Right ventricle myocardium superior (tissue), 1 donor: ENCODE measurements around the gene RHBDD2. TPM values are rescaled to one million over a fixed set of nuclear protein-coding genes. Genes with fewer than 3 reads are reported as not detected.
"Not testable (repeated sequence)": the region's sequence is repeated elsewhere in the genome, so short reads cannot be mapped to it uniquely, and the experiment has no call there.

Experiments
- ATAC-seq: fragments of 200-7000 bp; cut with Tn5 transposase; one replicate; pipeline ENCODE4 v1.9.1; 2020; ENCODE audit warnings: mild to moderate bottlenecking; ENCODE audit not compliant: poor library complexity
- DNase-seq: peaks from one replicate; pipeline ENCODE4 v3.0.0-alpha.2; 2020
- intact Hi-C: fragments of 100-400 bp; cut with DNase I; formaldehyde crosslinking; loops from one replicate; pipeline ENCODE4 v1.11.2; 2022
- long read RNA-seq: library from polyadenylated mRNA; unstranded; transcript quantifications from one replicate; pipeline ENCODE4 v2.0.0, GENCODE V29; 2021
- total RNA-seq: library from RNA; stranded (reverse); fragmentation: NEBNext Ultra II Directional; extraction: Animal tissue kit (Norgen Biotek cat#: 25700); gene quantifications from one replicate; pipeline ENCODE4 v1.2.1, GENCODE V29; 2021
- donor health status: DM: no; HTN: yes; CAD: no; lungs with severe emphysema.

The RHBDD2 gene
- total RNA-seq = 16.3 TPM
- long read RNA-seq, transcript RHBDD2-202 (5 exons, 1,878 nt) = minor isoform, 14 of 78 reads
- long read RNA-seq, transcript RHBDD2-201 (4 exons, 1,802 nt) = major isoform, 56 of 78 reads
- long read RNA-seq, partial matches to known transcripts = 3 of 78 reads
- long read RNA-seq, other reads (novel, unspliced or antisense) = 4 of 78 reads

DNA sequence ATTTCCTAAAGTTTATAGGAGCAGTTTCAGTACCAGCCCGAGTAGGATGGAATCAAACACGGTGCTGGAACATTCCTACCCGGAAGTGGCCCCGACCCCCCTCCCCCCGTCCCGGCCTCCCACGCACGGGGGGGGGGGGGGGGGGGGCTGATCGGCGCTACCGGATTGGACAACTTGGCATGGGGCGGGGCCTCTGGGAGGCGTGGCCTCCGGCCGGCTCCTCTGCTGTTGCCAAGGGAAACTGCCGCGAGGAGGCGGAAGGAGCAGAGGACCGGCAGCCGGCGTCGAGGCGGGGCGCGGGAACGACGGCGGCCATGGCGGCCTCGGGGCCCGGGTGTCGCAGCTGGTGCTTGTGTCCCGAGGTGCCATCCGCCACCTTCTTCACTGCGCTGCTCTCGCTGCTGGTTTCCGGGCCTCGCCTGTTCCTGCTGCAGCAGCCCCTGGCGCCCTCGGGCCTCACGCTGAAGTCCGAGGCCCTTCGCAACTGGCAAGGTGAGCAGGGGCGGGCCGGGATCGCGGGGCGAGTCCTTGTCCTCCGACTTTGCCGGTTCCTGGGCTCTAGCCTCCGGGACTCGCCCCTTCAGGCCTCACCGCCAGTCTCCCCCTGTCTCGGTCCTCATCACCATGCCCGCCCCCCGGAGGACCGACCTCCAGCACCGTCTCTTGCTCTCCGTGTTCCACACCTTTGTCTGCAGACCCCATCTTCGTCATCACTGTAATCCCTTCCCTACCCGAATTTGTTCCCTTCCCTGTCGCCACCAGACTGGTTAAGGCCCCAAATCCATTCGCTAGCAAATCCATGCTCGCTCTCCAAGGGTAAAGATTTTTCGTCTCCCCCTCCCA, at the start of gene RHBDD2:
RHBDD2 (plus strand) TSS at position 266 of the 843 bp plus-strand sequence; CDS start at position 315, 49 bp downstream.
- ATAC-seq (peak; percentile 99), DNase-seq (peak; percentile 96)
- intact Hi-C loops = loop anchor here (5.0 kb wide), 1 partner anchor 33 kb away; no protein-coding TSS in a partner anchor

DNA sequence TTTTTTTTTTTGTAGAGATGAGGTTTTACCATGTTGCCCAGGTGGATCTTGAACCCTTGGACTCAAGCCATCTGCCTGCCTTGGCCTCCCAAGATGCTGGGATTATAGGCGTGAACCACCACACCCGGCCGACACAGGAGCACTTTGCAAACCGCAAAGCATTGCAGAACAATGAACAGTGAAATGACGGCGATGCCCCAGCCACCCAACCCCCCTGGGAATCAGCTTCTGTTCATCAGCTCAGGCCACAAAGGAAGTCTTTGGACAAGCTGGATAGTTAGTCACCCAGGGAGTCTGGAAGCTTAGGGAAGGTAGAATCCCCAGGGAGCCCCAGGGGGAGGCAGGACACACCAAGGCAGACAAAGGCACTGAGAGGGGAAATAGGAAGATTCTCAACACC, 49.2 kb upstream of the RHBDD2 start:
- ATAC-seq, DNase-seq, intact Hi-C loops: not testable (repeated sequence)

DNA sequence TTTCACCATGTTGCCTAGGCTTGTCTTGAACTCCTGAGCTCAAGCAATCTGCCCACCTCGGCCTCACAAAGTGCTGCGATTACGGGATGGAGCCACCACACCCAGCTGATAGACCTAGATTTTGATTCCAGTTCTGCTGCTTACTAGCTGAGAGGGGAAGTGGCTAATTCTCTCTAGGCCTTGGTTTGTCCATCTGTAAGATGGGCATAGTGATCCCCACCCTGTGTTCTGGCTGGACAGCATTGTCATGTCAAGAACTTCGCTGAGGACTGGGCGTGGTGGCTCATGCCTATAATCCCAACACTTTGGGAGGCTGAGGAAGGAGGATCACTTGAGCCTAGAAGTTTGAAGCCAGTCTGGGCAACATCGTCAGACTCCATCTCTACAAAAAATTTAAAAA, 47.9 kb upstream of the RHBDD2 start:
- intact Hi-C loops = no loop called here
- ATAC-seq (no peak), DNase-seq (no peak)

DNA sequence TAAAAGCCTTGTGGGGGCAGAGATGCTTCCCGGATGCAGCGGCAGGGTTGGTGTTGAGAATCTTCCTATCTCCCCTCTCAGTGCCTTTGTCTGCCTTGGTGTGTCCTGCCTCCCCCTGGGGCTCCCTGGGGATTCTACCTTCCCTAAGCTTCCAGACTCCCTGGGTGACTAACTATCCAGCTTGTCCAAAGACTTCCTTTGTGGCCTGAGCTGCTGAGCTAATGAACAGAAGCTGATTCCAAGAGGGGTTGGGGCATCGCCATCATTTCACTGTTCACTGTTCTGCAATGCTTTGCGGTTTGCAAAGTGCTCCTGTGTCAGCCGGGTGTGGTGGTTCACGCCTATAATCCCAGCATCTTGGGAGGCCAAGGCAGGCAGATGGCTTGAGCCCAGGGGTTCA, 45.2 kb upstream of the RHBDD2 start:
- intact Hi-C loops, DNase-seq, ATAC-seq: not testable (repeated sequence)

DNA sequence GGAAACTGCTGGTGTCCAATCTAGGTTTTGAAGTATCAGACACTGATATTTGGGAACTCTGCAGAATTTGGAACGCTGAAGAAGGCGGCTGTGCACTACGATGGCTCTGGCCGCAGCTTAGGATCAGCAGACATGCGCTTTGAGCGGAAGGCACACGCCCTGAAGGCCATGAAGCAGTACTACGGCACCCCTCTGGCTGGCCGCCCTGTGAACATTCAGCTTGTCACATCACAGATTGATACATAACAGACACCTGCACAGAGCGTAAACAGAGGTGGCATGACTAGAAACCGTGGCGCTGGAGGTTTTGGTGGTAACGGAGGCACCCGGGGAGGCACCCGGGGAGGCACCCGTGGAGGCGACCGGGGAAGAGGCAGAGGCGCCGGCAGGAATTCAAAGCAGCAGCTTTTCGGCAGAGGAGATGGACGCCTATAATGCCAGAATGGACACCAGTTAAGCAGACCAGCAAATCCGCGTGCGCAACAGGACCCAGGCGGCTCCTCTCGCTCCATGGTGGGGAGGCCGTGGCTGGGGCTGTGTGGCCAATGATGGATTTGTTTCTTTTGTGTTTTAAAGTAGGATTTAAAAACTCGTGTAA, 43.0 kb upstream of the RHBDD2 start:
- intact Hi-C loops = no loop called here
- DNase-seq (no peak), ATAC-seq (no peak)

DNA sequence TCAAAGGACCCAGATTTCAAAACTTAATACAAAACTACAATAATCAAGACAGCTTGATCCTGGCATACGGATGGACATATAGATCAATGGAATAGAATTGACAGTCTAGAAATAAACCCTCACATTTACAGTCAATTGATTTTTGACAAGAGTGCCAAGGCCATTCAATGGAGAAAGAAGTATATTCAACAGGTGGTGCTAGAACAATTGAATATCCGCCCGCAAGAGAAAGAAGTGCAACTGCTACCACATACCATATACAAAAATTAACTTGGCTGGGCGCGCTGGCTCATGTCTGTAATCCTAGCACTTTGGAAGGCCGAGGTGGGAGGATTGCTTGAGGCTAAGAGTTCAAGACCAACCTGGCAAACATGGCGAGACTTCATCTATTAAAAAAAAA, 42.0 kb upstream of the RHBDD2 start:
- DNase-seq = no peak
- intact Hi-C loops = no loop called here
- no peak for ATAC-seq

DNA sequence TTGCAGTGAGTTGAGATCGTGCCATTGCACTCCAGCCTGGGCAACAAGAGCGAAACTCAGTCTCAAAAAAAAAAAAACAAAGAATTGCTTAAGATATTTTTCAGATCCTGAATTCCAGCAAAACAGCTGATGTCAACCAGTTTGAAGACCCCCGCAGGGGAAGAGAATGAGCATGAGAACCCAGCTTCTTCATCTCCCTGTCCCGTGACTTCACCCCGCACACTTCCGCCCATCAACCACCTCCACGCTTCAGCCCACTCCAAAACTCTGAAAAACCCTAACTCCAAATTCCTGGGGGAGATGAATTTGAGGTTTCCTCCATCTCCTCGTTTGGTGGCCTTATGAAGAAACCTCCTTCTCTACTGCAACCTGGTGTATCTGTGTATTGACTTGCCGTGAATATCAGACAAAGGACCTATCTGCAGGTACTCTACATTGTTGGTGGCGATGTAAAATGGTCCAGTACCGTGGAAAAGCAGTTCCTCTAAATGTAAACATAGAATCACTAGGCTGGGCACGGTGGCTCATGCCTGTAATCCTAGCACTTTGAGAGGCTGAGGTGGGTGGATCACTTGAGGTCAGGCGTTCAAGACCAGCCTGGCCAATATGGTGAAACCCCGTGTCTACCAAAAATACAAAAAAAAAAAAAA, 40.4 kb upstream of the RHBDD2 start:
- intact Hi-C loops, ATAC-seq, DNase-seq: not testable (repeated sequence)

DNA sequence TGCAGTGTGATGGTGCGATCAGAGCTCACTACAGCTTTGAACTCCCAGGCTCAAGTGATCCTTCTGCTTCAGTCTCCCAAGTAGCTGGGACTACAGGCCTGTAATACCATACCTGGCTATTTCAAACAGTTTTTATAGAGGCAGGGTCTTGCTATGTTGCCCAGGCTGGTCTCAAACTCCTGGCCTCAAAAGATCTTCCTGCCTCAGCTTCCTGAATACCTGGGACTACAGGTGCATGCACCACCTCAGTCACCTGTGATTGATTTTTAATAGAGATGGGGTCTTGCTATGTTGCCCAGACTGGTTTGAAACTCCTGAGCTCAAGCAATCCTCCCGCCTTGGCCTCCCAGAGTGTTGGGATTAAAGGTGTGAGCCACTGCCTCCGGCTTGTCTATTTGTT, 38.8 kb upstream of the RHBDD2 start:
- no peak for ATAC-seq
- intact Hi-C loops = no loop called here
- DNase-seq = no peak

DNA sequence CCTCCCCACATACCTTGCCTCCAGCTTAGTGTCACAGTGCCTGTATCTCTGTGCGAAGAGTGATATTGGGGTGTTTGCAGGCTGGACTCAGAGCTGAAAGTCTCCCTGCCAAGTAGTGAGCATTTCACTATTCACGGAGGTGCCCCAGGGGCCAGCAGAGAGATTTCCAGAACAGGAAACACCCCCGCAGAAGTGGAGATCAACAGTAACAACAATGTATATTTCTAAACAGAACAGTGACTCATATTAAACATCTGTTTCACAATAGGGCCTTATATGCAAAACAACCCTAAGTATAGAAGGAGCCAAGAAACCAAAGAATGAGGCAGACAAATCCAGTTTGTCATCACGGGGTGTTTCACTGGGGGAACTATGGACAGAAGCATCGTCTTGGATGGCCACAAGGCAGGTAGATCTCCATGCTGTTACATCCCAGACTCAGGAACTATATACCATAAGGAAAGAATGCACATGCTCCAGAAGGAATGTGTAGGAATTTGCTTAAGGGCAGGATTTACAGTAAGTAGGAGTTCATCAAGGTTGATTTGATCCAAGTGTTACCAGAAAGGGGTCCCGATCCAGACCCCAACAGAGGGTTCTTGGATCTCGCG, 35.9 kb upstream of the RHBDD2 start:
- ATAC-seq = peak; percentile 55
- intact Hi-C loops = no loop called here
- DNase-seq = no peak

DNA sequence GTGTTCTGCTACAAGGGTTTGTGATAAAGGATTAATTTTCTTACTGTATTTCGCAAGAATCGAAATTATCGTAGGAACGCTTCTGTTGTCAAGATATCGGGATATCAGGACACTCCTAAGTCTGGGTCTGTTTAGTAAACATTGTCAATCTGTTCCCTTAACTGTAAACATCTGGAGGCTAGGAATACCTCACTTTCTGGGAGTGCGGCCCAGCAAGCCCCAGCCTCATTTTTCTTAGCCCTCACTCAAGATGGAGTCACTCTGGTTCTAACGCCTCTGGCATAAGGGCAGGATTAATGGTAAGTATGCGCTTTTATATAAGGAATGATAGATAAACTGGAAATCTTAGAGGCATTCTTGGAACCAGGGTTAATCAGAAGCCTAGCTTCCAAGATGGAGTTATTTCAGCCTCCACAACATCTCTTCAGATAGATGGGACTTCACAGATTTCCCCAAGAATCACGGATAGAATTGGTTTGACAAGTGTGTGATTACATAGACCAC, 35.2 kb upstream of the RHBDD2 start:
- ATAC-seq (no peak), DNase-seq (no peak)
- intact Hi-C loops = no loop called here

DNA sequence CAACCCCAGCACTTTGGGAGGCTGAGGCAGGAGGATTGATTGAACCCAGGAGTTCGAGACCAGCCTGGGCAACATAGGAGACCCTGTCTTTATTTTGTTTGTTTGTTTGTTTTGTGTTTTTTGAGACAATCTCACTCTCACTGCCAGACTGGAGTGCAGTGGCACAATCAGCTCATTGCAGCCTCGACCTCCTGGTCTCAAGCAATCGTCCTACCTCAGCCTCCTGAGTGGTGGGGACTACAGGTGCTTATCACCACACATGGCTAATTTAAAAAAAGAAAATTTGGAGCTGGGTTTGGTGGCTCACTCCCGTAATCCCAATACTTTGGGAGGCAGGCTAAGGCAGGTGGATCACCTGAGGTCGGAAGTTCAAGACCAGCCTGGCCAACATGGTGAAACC, 34.7 kb upstream of the RHBDD2 start:
- intact Hi-C loops = no loop called here
- ATAC-seq = no peak
- DNase-seq = no peak

DNA sequence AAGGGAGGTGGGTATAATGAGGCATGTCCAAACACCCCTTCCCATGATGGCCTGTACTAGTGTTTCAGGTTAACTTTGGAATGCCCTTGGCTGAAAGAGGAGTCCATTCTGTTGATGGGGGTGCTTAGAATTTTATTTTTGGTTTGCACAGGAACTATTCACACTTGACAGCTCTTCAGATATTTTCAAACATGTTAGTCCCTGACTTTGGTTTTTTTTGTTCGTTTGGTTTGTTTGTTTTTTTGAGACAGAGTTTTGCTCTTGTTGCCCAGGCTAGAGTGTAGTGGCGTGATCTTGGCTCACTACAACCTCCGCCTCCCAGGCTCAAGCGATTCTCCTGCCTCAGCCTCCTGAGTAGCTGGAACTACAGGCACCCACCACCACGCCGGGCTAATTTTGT, 33.7 kb upstream of the RHBDD2 start:
- ATAC-seq, DNase-seq, intact Hi-C loops: not testable (repeated sequence)

DNA sequence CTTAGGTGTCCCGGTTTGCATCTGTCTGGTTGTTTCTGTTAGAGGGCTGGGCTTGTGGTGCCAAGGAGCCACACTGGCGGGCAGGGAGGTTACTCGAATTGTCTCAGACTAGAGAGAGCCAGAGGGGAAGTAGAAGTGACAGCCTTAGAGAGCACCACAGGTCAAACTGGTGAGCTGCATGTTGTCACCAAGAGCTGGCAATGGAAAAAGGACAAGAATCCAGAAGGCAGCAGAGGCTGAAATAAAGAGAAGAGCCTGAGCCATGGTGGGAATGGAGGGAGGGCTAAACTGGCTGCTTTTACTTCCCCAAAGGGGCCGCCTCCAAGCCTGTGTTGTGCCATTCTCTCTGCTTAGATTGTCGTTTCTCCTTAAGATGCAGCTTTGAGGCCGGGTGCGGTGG, 31.1 kb upstream of the RHBDD2 start:
- DNase-seq (no peak), ATAC-seq (no peak)
- intact Hi-C loops = no loop called here

DNA sequence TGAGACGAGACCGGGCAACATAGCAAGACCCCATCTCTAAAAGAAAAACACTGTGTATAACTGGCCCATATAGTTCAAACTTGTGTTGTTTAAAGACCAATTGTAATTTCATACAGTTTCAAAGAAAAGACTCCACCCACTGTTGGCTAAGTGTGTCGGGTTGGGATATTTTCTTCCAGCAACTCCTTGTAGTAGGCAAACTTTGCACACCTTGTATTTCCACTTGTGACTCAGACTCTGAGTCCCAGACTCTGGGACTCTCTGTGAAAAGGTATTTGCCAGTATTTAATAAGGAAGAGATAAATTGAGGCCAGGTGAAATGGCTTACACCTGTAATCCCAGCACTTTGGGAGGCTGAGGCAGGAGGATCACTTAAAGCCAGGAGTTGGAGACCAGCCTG, 29.3 kb upstream of the RHBDD2 start:
- no peak for DNase-seq
- intact Hi-C loops = no loop called here
- ATAC-seq = no peak

DNA sequence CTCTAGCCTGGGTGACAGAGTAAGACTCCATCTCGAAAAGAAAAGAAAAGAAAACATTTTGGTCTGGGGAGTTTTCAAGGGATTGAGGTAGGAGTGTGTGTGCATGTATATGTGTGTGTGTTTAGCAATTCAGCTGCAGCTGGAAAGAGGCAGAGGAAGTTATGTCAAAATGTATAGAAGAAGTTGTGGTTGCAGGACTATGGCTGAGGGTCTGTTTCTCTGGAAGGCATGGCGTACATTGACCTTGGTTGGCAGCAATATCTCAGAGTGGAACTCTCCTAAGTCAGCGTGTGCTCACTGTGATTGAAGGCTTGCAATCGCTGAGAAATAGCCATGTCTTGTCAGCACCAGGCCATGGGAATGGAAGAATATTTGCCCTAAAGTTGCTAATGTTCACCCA, 28.6 kb upstream of the RHBDD2 start:
- intact Hi-C loops = no loop called here
- no peak for DNase-seq
- no peak for ATAC-seq

DNA sequence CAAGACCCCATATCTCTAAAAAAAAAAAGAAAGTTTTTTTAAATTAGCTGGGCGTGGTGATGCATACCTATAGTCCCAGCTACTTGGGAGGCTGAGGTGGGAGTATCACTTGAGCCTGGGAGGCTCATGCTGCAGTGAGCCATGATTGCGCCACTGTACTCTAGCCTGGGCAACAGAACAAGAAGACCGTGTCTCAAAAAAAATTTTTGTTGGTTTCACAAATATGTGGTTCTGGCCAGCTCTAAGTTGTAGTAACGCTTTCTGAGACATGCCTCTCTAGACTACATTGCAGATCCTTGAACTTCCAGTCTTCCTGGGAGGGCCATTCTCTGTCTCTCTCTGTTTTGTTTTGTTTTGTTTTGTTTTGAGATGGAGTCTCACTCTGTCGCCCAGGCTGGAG, 24.6 kb upstream of the RHBDD2 start:
- intact Hi-C loops = no loop called here
- ATAC-seq = no peak
- no peak for DNase-seq

DNA sequence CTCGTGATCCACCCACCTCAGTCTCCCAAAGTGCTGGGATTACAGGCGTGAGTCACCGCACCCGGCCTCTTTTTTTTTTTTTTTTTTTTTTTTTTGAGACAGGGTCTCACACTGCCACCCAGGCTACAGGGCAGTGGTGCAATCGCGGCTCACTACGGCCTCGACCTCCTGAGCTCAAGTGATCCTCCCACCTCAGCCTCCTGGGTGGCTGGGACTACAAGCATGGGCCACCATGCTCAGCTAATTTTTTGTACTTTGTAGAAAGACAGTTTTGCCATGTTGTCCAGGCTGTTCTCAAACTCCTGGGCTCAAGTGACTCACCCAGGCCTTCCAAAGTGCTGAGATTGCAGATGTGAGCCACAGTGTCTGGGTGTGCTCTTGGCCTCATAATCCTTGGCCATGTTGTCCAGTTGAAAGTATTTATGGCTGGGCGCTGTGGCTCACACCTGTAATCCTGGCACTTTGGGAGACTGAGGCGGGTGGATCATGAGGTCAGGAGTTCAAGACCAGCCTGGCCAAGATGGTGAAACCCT, 24.0 kb upstream of the RHBDD2 start:
- ATAC-seq, DNase-seq, intact Hi-C loops: not testable (repeated sequence)

DNA sequence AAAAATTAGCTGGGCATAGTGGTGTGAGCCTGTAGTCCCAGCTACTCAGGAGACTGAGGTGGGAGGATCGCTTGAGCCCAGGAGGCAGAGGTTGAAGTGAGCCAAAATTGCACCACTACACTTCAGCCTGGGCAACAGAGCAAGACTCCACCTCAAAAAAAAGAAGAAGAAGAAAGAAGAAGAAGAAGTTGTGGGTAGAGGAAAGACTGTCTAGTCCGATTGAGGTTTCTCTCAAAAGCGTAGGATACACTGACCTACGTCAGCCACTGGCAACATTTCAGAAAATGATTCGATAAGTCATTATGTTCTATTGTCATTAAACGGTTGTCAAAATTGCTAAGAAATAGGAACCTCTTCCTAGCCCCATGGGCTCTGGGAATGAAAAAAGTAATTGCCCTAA, 22.3 kb upstream of the RHBDD2 start:
- DNase-seq (no peak), ATAC-seq (peak; percentile 34)
- intact Hi-C loops = no loop called here

DNA sequence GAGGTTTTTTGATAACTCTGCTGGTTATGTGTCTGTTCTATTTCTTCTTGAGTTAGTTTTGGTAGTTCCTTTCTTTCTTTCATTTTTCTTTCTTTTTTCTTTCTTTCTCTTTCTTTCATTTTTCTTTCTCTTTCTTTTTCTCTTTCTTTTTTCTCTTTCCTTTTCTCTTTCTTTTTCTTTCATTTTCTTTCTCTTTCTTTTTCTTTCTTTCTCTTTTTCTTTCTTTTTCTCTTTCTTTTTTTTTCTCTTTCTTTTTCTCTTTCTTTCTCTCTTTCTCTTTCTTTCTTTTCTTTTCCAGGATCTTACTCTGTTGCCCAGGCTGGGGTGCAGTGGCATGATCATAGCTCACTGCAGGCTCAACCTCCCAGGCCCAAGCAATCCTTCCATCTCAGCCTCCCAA, 20.4 kb upstream of the RHBDD2 start:
- no peak for DNase-seq
- intact Hi-C loops = no loop called here
- ATAC-seq = no peak
